Smooth muscle cell (in vitro differentiated cells): Measurements from ENCODE around the gene ZACN. TPM values are rescaled to one million over a fixed set of nuclear protein-coding genes. Genes with fewer than 3 reads are reported as not detected.

ENCODE experiments used
- DNase-seq: peaks from one replicate; lab custom pipeline; 2025; ENCODE audit not compliant: unreplicated experiment; lab: John Stamatoyannopoulos, UW
- H2AFZ ChIP-seq: fragments of 200-600 bp; sonication (generic); 2 replicates; pipeline ENCODE4 v1.6.0; 2016; ENCODE audit warnings: antibody characterized with exemption, low read depth, mild to moderate bottlenecking
- H3F3A ChIP-seq: fragments of 200-600 bp; sonication (generic); 2 replicates; pipeline ENCODE4 v1.6.0; 2017; ENCODE audit warnings: antibody characterized with exemption, low read depth
- H3K27ac ChIP-seq: fragments of 200-600 bp; sonication (generic); 2 replicates; pipeline ENCODE4 v1.5.1; 2016; ENCODE audit warnings: low read depth, mild to moderate bottlenecking
- H3K27me3 ChIP-seq: fragments of 200-600 bp; sonication (generic); 2 replicates; pipeline ENCODE4 v1.6.1; 2016; ENCODE audit warnings: low read depth, mild to moderate bottlenecking
- H3K36me3 ChIP-seq: fragments of 200-600 bp; sonication (generic); 2 replicates; pipeline ENCODE4 v1.5.1; 2016; ENCODE audit warnings: low read depth
- H3K4me1 ChIP-seq: fragments of 200-600 bp; sonication (generic); 2 replicates; pipeline ENCODE4 v1.5.1; 2016; ENCODE audit warnings: low read depth
- H3K4me2 ChIP-seq: fragments of 200-600 bp; sonication (generic); 2 replicates; pipeline ENCODE4 v1.6.0; 2016; ENCODE audit warnings: mild to moderate bottlenecking
- H3K4me3 ChIP-seq: fragments of 200-600 bp; sonication (generic); 2 replicates; pipeline ENCODE4 v1.5.1; 2016; ENCODE audit warnings: mild to moderate bottlenecking
- H3K79me2 ChIP-seq: fragments of 200-600 bp; sonication (generic); 2 replicates; pipeline ENCODE4 v1.6.0; 2016; ENCODE audit warnings: low read depth, mild to moderate bottlenecking
- H3K9ac ChIP-seq: fragments of 200-600 bp; sonication (generic); 2 replicates; pipeline ENCODE4 v1.6.0; 2016; ENCODE audit warnings: low read depth
- H3K9me3 ChIP-seq: fragments of 200-600 bp; sonication (generic); replicated peaks from 2 replicates; pipeline ENCODE4 v1.5.1; 2016; ENCODE audit warnings: low read depth
- H4K20me1 ChIP-seq: fragments of 200-600 bp; sonication (generic); 2 replicates; pipeline ENCODE4 v1.6.0; 2016; ENCODE audit warnings: low read depth
- WGBS: methylation state at CpG from one replicate; pipeline ENCODE4 v1.1.7; 2016; ENCODE audit warnings: low lambda C conversion rate; 5-methylcytosine and 5-hydroxymethylcytosine counted together
- polyA plus RNA-seq: library from polyadenylated mRNA; unstranded; fragments of >200 nt; fragmentation: Nextera tagmentation; extraction: Ambion mirVana; gene quantifications from 2 replicates; pipeline ENCODE4 v1.2.1, GENCODE V29; 2016
- total RNA-seq: library from RNA; depleted of rRNA; stranded (reverse); fragments of >200 nt; gene quantifications from 2 replicates; pipeline ENCODE4 v1.2.3, GENCODE V29; 2014
- TF ChIP-seq, protein P1 (sequence below): fragments of 200-600 bp; sonication (generic); IDR thresholded peaks from 2 replicates; pipeline ENCODE4 v1.5.1; 2017; ENCODE audit warnings: borderline replicate concordance, mild to moderate bottlenecking, antibody characterized with exemption; ENCODE audit not compliant: insufficient read depth, poor library complexity, severe bottlenecking

Gene ZACN
- total and polyA plus RNA-seq, 2 experiments from 2014 or later = 3.4 TPM; not detected in 1

DNA sequence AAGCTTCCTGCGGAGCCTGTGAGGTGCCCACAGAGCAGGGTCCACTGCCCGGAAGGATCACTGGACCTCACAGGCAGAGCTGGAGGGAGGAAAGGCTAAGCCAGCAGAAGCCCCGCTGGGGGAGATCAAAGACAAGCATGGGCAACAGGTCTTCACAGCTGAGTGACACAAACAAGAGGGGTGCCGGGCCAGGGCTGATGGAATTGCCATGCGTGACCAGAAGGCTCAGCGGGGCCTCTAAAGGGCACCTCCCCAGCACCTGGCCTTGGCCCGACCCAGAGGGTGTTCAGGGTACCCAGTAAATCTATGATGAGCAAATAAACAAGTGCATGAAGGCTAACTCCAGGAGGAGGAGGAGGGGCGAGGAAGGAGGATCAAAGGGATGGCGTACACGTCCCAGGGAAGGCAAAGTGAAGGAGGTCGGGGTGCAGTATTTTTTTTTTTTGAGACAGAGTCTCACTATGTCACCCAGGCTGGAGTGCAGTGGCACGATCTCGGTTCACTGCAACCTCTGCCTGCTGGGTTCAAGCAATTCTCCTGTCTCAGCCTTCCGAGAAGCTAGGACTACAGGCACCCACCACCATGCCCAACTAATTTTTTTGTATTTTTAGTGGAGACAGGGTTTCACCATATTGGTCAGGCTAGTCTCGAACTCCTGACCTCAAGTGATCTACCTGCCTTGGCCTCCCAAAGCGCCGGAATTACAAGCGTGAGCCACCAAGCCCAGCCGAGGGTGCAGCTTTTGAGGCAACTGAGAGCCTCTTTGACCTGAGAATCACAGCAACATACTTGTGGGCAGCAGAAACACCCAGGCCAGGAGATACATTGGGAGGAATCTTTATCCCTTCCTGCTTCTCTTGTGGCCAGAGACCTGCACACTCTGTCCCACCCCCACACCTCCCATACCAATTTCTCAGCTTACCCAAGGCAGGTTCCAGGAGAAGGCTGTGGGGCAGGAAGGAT is 40.7 kb downstream of the ZACN start:
- Histone ChIP-seq H3F3A (no peaks in the 10 kb centered on the region), H3K27ac (no peak overlapping the region), H3K36me3 (no peaks in the 10 kb centered on the region), H2AFZ (no peak overlapping the region), H3K4me1 (no peaks in the 10 kb centered on the region), H3K9ac (no peak overlapping the region), H4K20me1 (no peaks in the 10 kb centered on the region), H3K4me3 (no peak overlapping the region), H3K4me2 (no peak overlapping the region), H3K27me3 (no peaks in the 10 kb centered on the region), H3K79me2 (no peaks in the 10 kb centered on the region), H3K9me3 (no peaks in the 10 kb centered on the region)
- WGBS = 86% methylated on average over 19 of the region's 19 CpGs
- no peak for DNase-seq
- TF ChIP-seq, protein P1, sequence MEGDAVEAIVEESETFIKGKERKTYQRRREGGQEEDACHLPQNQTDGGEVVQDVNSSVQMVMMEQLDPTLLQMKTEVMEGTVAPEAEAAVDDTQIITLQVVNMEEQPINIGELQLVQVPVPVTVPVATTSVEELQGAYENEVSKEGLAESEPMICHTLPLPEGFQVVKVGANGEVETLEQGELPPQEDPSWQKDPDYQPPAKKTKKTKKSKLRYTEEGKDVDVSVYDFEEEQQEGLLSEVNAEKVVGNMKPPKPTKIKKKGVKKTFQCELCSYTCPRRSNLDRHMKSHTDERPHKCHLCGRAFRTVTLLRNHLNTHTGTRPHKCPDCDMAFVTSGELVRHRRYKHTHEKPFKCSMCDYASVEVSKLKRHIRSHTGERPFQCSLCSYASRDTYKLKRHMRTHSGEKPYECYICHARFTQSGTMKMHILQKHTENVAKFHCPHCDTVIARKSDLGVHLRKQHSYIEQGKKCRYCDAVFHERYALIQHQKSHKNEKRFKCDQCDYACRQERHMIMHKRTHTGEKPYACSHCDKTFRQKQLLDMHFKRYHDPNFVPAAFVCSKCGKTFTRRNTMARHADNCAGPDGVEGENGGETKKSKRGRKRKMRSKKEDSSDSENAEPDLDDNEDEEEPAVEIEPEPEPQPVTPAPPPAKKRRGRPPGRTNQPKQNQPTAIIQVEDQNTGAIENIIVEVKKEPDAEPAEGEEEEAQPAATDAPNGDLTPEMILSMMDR = no peak

DNA sequence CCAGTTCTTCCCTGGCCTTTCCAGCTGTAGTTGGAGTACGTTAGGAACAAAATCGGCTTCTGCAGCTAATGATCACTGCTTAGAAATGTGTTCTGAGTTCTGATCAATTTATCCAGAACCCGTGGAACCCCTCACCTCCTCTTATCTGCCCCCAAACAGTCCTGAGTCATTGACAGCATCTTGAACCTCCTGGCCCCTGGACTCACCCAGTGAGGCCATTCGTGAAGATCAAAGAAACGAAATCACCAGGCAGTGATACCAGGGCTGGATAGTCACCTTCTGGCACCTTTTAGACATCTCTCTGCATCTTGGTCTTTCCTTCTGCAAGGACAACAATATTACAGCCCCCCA is 41.7 kb downstream of the ZACN start:
- Histone ChIP-seq H3K4me2 (no peak overlapping the region), H3K27me3 (no peaks in the 10 kb centered on the region), H3K27ac (no peak overlapping the region), H3K4me1 (no peaks in the 10 kb centered on the region), H3K79me2 (no peaks in the 10 kb centered on the region), H3K4me3 (no peak overlapping the region), H2AFZ (no peak overlapping the region), H3K9ac (no peak overlapping the region), H3F3A (no peaks in the 10 kb centered on the region), H3K36me3 (no peaks in the 10 kb centered on the region), H4K20me1 (no peaks in the 10 kb centered on the region), H3K9me3 (no peaks in the 10 kb centered on the region)
- TF ChIP-seq, protein P1 = no peak
- DNase-seq = no peak
- WGBS = 85% methylated on average over 5 of the region's 5 CpGs

DNA sequence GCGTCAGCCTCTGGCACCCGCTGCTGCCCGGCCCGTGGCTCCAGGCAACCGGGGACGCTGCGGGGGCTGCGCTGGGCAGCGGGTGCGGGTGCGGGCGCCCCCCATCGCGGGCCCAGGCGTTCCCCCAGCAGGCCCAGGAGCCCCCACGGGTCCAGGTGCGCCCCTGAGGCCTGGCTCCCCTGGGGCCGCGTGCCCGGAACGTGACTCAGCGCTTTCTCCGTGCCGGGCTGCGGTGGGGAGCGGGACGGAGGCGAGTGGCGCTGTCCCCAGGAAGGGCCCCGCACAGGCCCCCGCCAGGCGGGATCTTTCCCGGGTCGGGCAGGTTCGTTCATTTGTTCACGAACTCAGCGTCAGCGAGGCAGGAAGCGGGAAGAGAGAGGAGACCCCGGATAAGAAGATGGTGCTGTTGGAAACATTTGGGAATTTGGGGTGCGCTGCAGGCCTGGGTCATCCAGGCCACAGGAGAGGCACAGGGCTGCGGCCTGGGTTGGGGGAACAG is 43.0 kb downstream of the ZACN start:
- Histone ChIP-seq H4K20me1 (no peaks in the 10 kb centered on the region), H3K9me3 (no peaks in the 10 kb centered on the region), H3K4me1 (no peaks in the 10 kb centered on the region), H3K9ac (no peak overlapping the region), H3K27me3 (peaks cover 1% of the 10 kb centered on the region), H3K79me2 (no peaks in the 10 kb centered on the region), H3K4me2 (peak overlapping the region; percentile 75), H2AFZ (peak overlapping the region; percentile 58), H3K27ac (no peak overlapping the region), H3K4me3 (peak overlapping the region; percentile 18), H3K36me3 (no peaks in the 10 kb centered on the region), H3F3A (no peaks in the 10 kb centered on the region)
- TF ChIP-seq, protein P1 = no peak
- DNase-seq = no peak
- 54% methylated on average over 37 of the region's 42 CpGs for WGBS
